ENCODE data around the gene GPR180. TPM values are rescaled to one million over a fixed set of nuclear protein-coding genes. Genes with fewer than 3 reads are reported as not detected.
"Not testable (repeated sequence)": the region's sequence is repeated elsewhere in the genome, so short reads cannot be mapped to it uniquely, and the experiment has no call there.

Gene GPR180
- total RNA-seq, 2 experiments from 2014 or later, result 5.3 to 5.4 TPM

DNA sequence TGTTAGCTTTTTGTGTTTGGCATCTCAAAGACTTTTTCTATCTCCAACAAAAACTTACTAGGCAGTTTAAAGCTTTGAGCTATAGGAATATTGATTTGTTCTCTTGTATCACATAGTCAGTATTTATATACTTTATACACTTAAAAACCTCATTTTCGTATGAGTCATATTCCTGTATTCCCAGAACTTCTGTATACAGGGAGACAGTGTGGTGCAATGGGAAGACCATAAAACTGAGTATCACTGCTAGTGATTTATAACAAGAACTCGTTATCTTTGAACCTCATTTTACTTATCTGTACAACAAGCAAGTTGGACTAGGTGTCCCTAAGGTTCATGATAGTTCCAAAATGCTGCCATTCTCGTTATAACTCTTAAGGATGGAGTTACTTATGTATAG, 6.3 kb downstream of the GPR180 start:
- H3K9me3 Mint-ChIP-seq, result no peaks in the 10 kb centered on the region
- DNase-seq (no peak), ATAC-seq (ENCODE audit: low read depth) (no peak)
- H3K4me1 Mint-ChIP-seq, result peaks cover 25% of the 10 kb centered on the region
- H3K4me3 Mint-ChIP-seq, result no peak overlapping the region
- no peak overlapping the region for H3K27ac Mint-ChIP-seq
- H3K36me3 Mint-ChIP-seq, result peaks cover 31% of the 10 kb centered on the region
- POLR2A ChIA-PET, result no interaction called here
- no peaks in the 10 kb centered on the region for H3K27me3 Mint-ChIP-seq

DNA sequence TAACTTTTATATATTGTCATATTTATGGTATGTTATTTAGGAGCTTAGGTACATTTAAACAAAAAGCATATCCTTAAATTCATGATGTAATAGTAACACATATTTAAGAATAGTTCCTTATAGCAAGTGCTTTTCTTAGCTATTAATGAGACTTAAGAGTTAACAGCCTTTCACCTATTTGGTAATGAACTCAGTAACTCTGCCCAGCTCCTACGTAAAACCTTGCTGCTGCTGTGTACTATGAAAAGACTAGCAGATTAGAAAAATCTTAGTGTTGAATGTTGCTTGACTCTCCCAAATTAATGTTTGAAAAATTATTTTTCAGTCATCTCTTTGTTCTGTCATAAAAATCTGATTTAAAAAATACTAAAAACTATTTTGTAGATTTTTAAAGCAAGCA, 6.9 kb downstream of the GPR180 start:
- no peak overlapping the region for H3K27ac Mint-ChIP-seq
- ATAC-seq (ENCODE audit: low read depth) (no peak), DNase-seq (no peak)
- peaks cover 34% of the 10 kb centered on the region for H3K36me3 Mint-ChIP-seq
- peaks cover 22% of the 10 kb centered on the region for H3K4me1 Mint-ChIP-seq
- POLR2A ChIA-PET, result no interaction called here
- H3K9me3 Mint-ChIP-seq, result no peaks in the 10 kb centered on the region
- no peaks in the 10 kb centered on the region for H3K27me3 Mint-ChIP-seq
- no peak overlapping the region for H3K4me3 Mint-ChIP-seq

DNA sequence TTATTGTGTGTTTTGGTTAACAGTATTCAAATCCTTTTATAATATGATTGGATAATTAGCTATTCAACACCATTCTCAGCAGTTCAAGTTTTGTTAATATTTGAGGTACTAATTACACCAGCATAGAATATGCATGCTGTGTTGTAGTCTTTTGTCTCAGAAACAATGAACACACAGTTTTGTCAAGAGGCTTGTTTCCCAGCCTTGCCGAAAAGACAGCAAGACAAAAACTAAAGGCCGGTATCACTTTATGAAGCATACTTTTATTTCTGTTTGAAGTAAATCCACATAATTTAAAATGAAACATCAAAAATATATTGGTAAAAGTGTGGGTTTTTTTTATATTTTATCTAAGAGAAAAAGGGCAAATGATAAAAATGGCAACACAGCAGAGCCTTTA, 7.5 kb downstream of the GPR180 start:
- Mint-ChIP-seq H3K9me3 (no peaks in the 10 kb centered on the region), H3K4me3 (no peak overlapping the region), H3K27me3 (no peaks in the 10 kb centered on the region), H3K4me1 (peaks cover 20% of the 10 kb centered on the region), H3K36me3 (peaks cover 38% of the 10 kb centered on the region), H3K27ac (no peak overlapping the region)
- POLR2A ChIA-PET, result no interaction called here
- ATAC-seq (ENCODE audit: low read depth) (no peak), DNase-seq (no peak)

DNA sequence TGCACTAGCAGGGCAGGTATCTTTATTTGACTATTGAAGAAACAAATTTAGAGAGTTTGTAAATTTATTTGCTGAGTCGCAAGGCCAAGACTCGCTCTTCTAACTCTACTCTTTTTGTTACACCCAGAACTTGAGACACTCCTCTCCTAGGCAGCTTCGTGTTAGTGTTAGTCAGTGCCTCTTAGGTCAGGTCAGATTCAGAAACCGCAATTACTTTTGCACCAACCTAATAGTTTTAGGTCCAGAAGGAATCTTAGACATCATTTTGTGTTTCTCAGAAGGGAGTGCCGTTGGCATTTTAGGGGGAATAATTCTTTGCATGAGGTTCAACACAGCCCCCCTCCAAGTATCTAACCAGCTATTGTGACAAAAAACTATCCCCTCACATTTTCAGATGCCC, 8.8 kb downstream of the GPR180 start:
- ATAC-seq (ENCODE audit: low read depth), result no peak
- no peaks in the 10 kb centered on the region for H3K9me3 Mint-ChIP-seq
- H3K36me3 Mint-ChIP-seq, result peaks cover 40% of the 10 kb centered on the region
- POLR2A ChIA-PET, result no interaction called here
- no peak overlapping the region for H3K27ac Mint-ChIP-seq
- no peak overlapping the region for H3K4me3 Mint-ChIP-seq
- H3K4me1 Mint-ChIP-seq, result peaks cover 20% of the 10 kb centered on the region
- DNase-seq, result no peak
- no peaks in the 10 kb centered on the region for H3K27me3 Mint-ChIP-seq

DNA sequence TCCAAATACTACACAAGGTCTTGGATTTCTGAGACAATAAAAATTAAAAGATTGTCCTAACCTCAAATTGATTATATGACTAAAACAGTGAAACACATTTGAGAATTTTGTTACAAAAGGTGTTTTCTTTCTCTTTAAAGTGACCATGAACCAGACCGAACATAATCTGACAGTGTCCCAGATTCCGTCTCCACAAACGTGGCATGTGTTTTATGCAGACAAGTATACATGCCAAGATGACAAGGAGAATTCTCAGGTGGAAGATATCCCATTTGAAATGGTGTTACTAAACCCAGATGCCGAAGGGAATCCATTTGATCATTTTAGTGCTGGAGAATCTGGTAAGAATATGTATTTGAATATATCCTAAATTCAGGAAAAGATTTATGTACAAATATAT, 10.4 kb downstream of the GPR180 start:
- POLR2A ChIA-PET, result no interaction called here
- no peak overlapping the region for H3K4me3 Mint-ChIP-seq
- ATAC-seq (ENCODE audit: low read depth) (no peak), DNase-seq (no peak)
- no peaks in the 10 kb centered on the region for H3K27me3 Mint-ChIP-seq
- no peak overlapping the region for H3K27ac Mint-ChIP-seq
- no peaks in the 10 kb centered on the region for H3K9me3 Mint-ChIP-seq
- H3K4me1 Mint-ChIP-seq, result peaks cover 18% of the 10 kb centered on the region
- H3K36me3 Mint-ChIP-seq, result peaks cover 29% of the 10 kb centered on the region

DNA sequence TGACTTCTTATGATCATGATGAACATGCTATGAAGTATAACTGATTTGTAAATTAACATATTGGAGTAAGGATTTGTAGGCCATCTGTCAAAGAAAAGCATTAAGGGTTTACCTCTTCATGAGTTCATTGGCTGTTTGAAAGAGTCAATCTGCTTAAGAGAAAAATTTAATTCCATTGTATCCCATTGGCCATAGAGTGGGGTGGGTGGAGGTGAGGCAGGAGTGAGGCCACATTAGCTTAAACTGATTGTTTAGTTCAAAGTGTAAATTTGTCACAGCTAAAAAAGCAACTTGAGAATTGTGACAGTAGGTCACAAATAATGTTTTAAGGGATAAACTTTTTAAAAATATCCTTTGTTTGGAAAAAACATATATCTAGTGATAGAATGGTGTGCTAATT, 11.4 kb downstream of the GPR180 start:
- Mint-ChIP-seq H3K27me3 (no peaks in the 10 kb centered on the region), H3K27ac (no peak overlapping the region), H3K4me1 (peaks cover 15% of the 10 kb centered on the region), H3K36me3 (peaks cover 23% of the 10 kb centered on the region), H3K9me3 (no peaks in the 10 kb centered on the region), H3K4me3 (no peak overlapping the region)
- ATAC-seq (ENCODE audit: low read depth) (no peak), DNase-seq (no peak)
- POLR2A ChIA-PET, result no interaction called here

DNA sequence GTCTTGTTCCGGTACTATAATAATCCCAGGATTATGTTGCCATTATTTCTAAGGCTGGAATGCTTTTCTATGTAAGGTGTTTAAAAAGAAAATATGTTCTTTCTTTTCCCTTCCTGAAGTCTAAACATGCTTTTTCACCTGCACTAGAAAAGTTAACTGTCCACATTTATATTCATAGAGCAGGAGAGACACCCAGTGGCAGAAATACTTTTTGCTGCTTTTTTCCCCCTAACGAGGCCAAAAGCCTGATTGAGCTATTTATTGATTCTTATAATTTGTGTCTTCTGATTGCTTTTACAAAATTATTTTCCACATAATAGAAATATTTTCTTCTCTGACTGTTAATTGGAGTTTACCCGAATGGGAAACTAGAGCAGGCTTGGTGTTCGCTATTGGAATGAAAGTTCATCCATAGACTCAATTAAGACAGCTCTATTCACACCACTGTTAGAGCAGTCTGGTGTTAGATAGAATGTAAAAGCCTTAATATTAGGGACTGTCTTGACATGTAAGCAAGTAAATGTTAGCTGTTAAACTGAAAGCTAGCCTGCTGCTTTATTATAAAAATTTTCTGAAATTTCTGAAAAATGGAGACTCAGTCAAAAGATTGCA, 15.8 kb downstream of the GPR180 start:
- peaks cover 18% of the 10 kb centered on the region for H3K36me3 Mint-ChIP-seq
- H3K9me3 Mint-ChIP-seq, result no peaks in the 10 kb centered on the region
- POLR2A ChIA-PET, result interaction anchor here (0.7 to 1.5 kb wide), 2 partner anchors 12 to 182 kb away, joined by 3 to 4 read pairs; no protein-coding TSS in a partner anchor
- H3K4me1 Mint-ChIP-seq, result peaks cover 11% of the 10 kb centered on the region
- no peaks in the 10 kb centered on the region for H3K27me3 Mint-ChIP-seq
- ATAC-seq (ENCODE audit: low read depth) (peak; percentile 56), DNase-seq (no peak)
- H3K4me3 Mint-ChIP-seq, result no peak overlapping the region
- no peak overlapping the region for H3K27ac Mint-ChIP-seq

DNA sequence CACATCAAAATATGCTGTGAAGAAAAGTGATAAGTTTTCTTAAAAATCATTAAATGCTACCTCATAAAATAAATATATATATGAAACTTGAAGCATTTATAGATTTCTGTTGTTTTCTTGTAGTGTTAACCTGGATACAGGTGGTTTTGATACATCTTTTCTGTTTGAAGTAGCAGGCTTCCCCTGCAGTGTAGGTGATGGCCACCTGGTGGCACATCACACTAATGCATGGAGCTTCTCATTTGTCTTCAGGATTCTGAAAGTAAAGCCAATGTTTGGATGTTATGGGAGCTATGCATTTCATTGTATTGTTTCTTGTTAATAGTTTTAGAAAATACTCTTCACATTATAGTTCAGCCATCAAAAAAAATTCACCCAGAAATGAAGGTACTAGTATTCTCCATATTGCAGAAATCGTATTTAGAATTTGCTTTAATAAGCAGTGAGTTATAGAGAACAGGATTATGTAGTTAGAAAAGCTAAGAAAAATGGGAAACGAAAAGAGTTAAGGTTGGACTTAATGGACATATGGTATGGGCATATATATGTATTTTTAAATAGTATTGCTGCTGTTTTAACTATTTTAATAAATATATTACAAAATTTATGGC, 18.7 kb downstream of the GPR180 start:
- POLR2A ChIA-PET, result interaction anchor here (1.8 kb wide), 1 partner anchor 185 kb away, joined by 4 read pairs; no protein-coding TSS in a partner anchor
- peaks cover 8% of the 10 kb centered on the region for H3K4me1 Mint-ChIP-seq
- H3K27me3 Mint-ChIP-seq, result no peaks in the 10 kb centered on the region
- no peak overlapping the region for H3K4me3 Mint-ChIP-seq
- DNase-seq (no peak), ATAC-seq (ENCODE audit: low read depth) (peak; percentile 52)
- no peak overlapping the region for H3K27ac Mint-ChIP-seq
- peaks cover 11% of the 10 kb centered on the region for H3K36me3 Mint-ChIP-seq
- H3K9me3 Mint-ChIP-seq, result no peaks in the 10 kb centered on the region

DNA sequence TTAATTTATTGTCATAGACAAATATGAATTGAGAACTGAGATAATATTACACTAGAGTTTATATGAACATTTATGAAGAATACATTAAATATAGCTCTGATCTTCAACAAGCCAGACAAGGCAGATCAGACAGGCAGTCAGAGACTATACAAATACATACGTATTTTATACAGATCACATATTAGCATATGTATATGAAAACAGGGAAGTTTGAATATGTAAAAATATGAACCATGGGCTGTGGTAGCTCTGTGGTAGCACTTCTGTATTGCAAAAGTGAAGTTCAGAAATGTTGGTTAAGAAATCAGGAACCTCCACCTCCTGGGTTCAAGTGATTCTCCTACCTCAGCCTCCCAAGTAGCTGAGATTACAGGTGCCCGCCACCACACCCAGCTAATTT, 20.7 kb downstream of the GPR180 start:
- POLR2A ChIA-PET, result no interaction called here
- peaks cover 18% of the 10 kb centered on the region for H3K36me3 Mint-ChIP-seq
- H3K27ac Mint-ChIP-seq, result no peak overlapping the region
- H3K4me3 Mint-ChIP-seq, result no peak overlapping the region
- DNase-seq (no peak), ATAC-seq (ENCODE audit: low read depth) (no peak)
- peaks cover under 1% of the 10 kb centered on the region for H3K4me1 Mint-ChIP-seq
- no peaks in the 10 kb centered on the region for H3K9me3 Mint-ChIP-seq
- H3K27me3 Mint-ChIP-seq, result no peaks in the 10 kb centered on the region

DNA sequence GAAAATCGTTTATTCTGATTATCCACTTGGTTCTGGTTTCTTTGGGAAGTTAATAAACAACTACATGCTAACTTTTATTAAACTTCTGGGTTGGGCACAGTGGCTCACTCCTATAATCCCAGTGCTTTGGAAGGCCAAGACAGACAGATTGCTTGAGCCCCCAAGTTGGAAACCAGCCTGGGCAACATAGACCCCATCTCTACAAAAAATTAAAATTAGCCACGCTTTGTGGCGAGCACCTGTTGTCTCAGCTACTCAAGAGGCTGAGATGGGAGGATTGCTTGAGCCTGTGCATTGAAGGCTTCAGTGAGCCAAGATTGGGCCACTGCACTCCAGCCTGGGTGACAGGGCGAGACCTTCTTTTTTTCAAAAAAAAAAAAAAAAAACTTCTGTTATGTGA, 21.7 kb downstream of the GPR180 start:
- Mint-ChIP-seq H3K27me3 (no peaks in the 10 kb centered on the region), H3K4me1 (no peaks in the 10 kb centered on the region), H3K9me3 (no peaks in the 10 kb centered on the region), H3K27ac (no peak overlapping the region), H3K36me3 (peaks cover 19% of the 10 kb centered on the region), H3K4me3 (no peak overlapping the region)
- POLR2A ChIA-PET, result no interaction called here
- ATAC-seq (ENCODE audit: low read depth), result no peak
- DNase-seq, result no peak

DNA sequence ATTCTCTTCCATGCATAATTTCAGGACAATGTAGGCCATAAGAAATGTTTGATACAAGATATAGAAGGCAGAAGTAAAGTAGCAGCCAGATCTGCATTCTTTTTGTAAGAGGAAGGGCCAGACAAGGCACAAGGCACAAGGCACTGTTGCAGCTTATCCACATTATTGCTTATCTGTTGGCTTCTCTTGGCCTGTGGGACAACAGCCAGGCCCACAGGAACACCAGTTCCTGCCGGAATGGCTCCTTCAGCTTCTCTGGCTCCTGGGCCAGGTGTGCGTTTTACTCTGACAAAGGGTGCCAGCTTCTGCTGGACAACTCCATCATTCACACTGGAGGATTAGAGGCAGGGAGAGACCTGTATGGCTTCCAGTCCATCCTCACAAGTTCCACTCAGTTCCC, 29.2 kb downstream of the GPR180 start:
- no peak for ATAC-seq (ENCODE audit: low read depth)
- Mint-ChIP-seq H3K27me3 (no peaks in the 10 kb centered on the region), H3K4me3 (no peak overlapping the region), H3K4me1 (no peaks in the 10 kb centered on the region), H3K9me3 (no peaks in the 10 kb centered on the region), H3K36me3 (peaks cover 24% of the 10 kb centered on the region), H3K27ac (no peak overlapping the region)
- POLR2A ChIA-PET, result no interaction called here
- no peak for DNase-seq

DNA sequence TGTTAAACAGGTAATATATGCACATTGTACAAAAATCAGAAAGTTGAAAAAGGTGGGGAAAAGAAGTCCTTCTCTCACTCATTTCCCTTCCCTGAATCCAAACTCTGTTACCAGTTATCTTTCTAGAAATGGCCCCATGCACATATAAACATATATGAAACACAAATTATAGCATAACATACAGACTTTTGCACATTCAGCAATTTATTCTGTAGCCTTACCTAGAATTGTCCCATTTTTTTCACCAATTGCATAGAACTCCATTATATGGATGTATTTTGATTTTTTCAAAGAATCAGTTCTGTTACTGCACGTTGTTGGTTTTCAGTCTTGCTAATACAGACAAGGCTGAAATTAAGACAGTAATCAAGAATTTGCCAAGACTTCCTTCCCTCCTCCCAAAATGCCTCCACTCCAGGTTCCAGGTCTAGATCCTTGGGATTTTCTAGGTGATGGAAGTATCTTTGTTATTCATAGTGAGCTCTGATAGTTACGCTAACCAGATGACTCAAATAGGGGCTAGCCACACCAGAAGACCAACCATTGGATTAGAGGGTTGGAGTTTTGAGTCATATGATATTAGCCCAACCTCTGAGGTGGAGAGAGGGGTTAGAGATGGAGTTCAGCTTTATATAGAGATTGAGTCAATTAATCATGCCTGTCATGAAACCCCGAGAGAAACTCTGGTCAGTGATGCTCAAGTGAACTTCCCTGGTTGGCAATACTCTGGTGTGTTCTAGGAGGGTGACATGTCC, 30.7 kb downstream of the GPR180 start:
- ATAC-seq (ENCODE audit: low read depth), result no peak
- no peak for DNase-seq
- Mint-ChIP-seq H3K4me3 (no peak overlapping the region), H3K27ac (no peak overlapping the region), H3K9me3 (no peaks in the 10 kb centered on the region), H3K36me3 (peaks cover 18% of the 10 kb centered on the region), H3K27me3 (no peaks in the 10 kb centered on the region), H3K4me1 (no peaks in the 10 kb centered on the region)
- POLR2A ChIA-PET, result no interaction called here

DNA sequence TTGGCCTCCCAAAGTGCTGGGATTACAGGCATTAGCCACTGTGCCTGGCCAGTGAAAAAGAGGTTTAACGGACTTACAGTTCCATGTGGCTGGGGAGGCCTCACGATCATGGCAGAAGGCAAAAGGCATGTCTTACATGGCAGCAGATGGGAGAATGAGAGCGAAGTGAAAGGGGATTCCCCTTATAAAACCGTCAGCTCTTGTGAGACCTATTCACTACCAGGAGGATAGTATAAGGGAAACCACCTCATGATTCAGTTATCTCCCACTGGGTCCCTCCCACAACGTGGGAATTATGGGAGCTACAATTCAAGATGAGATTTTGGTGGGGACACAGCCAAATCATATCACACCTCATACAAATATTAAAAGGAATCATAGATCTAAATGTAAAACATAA, 34.4 kb downstream of the GPR180 start:
- POLR2A ChIA-PET; ATAC-seq (ENCODE audit: low read depth); H3K36me3 Mint-ChIP-seq; H3K4me1 Mint-ChIP-seq; H3K27me3 Mint-ChIP-seq; DNase-seq; H3K9me3 Mint-ChIP-seq; H3K27ac Mint-ChIP-seq; H3K4me3 Mint-ChIP-seq: not testable (repeated sequence)

DNA sequence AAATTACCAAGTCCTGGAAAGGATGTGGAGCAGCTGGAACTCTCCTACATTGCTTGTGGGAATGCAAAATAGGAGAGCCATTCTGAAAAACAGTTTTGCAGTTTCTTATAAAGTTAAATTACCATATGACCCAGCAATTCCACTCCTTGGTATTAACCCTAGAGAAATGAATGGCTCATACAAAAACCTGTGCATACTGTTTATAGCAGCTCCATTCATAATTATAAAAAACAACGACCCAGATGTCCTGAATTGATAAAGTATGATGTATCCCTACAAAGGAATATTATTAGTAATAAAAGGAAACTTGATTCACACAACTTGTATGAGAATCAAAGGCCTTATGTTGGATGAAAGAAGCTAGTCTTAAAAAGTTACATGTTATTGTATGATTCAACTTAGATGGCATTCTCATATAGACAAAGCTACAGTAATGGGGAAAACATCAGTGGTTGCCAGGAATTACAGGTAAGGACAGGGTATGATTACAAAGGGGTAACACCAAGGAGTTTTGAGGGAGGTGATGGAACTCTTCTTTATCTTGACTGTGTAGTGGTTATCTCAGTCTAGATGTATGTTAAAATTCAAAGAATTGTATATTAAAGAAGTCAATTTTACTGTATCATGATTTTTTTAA, 35.4 kb downstream of the GPR180 start:
- POLR2A ChIA-PET, result no interaction called here
- Mint-ChIP-seq H3K9me3 (no peaks in the 10 kb centered on the region), H3K27me3 (peaks cover 3% of the 10 kb centered on the region), H3K36me3 (peaks cover 3% of the 10 kb centered on the region), H3K27ac (no peak overlapping the region), H3K4me3 (no peak overlapping the region), H3K4me1 (no peaks in the 10 kb centered on the region)
- DNase-seq, result no peak
- ATAC-seq (ENCODE audit: low read depth), result no peak

Data from activated naive CD8-positive, alpha-beta T cell treated with anti-CD3 and anti-CD28 coated beads, Interleukin-2, amount 10 ng/mL, durations not matched to agents 7 days and 5 days (primary cell).